Aorta (tissue), 5 donors: Measurements from ENCODE around the gene SDF4. TPM values are rescaled to one million over a fixed set of nuclear protein-coding genes. Genes with fewer than 3 reads are reported as not detected.

Experiments
- ATAC-seq: fragments of 200-7000 bp; cut with Tn5 transposase; one replicate; pipeline ENCODE4 v1.9.1; 2022; ENCODE audit warnings: moderate library complexity; ENCODE audit not compliant: low FRiP score
- DNase-seq, 2 donors: peaks; one replicate each; pipeline ENCODE4 v3.0.0-alpha.2; 2020
- H3K27ac ChIP-seq, 2 donors: one replicate each; pipeline ENCODE4 v1.5.1; 2013; ENCODE audit warnings: low read length in 2 of 2, mild to moderate bottlenecking in 2 of 2, moderate library complexity in 2 of 2, control low read depth in 1 of 2, inconsistent platforms in 1 of 2, low read depth in 1 of 2
- H3K27me3 ChIP-seq, 2 donors: one replicate each; pipeline ENCODE4 v1.6.1; 2013; ENCODE audit warnings: control low read depth in 1 of 2, low read length in 1 of 2, mild to moderate bottlenecking in 1 of 2, moderate library complexity in 1 of 2; ENCODE audit not compliant: insufficient read depth in 2 of 2, control insufficient read depth in 1 of 2
- H3K36me3 ChIP-seq, 2 donors: one replicate each; pipeline ENCODE4 v1.6.1; 2013; ENCODE audit warnings: control low read depth in 1 of 2, low read length in 1 of 2, mild to moderate bottlenecking in 1 of 2; ENCODE audit not compliant: insufficient read depth in 2 of 2, control insufficient read depth in 1 of 2
- H3K4me1 ChIP-seq, 2 donors: one replicate each; pipeline ENCODE4 v1.6.1; 2013; ENCODE audit warnings: low read length in 2 of 2, control low read depth in 1 of 2, mild to moderate bottlenecking in 1 of 2, moderate library complexity in 1 of 2; ENCODE audit not compliant: insufficient read depth in 2 of 2, control insufficient read depth in 1 of 2
- H3K4me3 ChIP-seq, 2 donors: one replicate each; pipeline ENCODE4 v1.5.1; 2013; ENCODE audit warnings: low read length in 2 of 2, control low read depth in 1 of 2, mild to moderate bottlenecking in 1 of 2
- H3K9me3 ChIP-seq: one replicate; pipeline ENCODE4 v1.6.1; 2013; ENCODE audit warnings: mild to moderate bottlenecking, low read length; ENCODE audit not compliant: control insufficient read depth
- WGBS, 2 donors: extraction: QIAGEN DNeasy Blood & Tissue Kit; methylation state at CpG; one replicate each; pipeline ENCODE4 v1.1.7; 2013; 5-methylcytosine and 5-hydroxymethylcytosine counted together
- intact Hi-C, 2 donors: fragments of 100-400 bp; cut with DNase I; formaldehyde crosslinking; loops; one replicate each; pipeline versions ENCODE4 v1.14.2 to v1.15.0; 2022
- microRNA-seq, 2 donors: library from miRNA; unstranded; fragments of <30 nt; microRNA quantifications; one replicate each; pipeline ENCODE4 v1.2.0, GENCODE V29; 2020
- polyA plus RNA-seq, 2 donors: library from polyadenylated mRNA; stranded (reverse); fragments of 200-250 nt; gene quantifications; one replicate each; pipeline ENCODE4 v1.2.3, GENCODE V29; 2013
- total RNA-seq, 2 donors: library from RNA; stranded (reverse); fragmentation: NEBNext Ultra II Directional; extraction: Animal tissue kit (Norgen Biotek cat#: 25700); gene quantifications; one replicate each; pipeline ENCODE4 v1.2.1, GENCODE V29; 2021
- donor health status: healthy with polysubstance abuse.
- donor health status: Bipolar disorder and iron deficiency.
- donor health status: DM: no; HTN: no; CAD: no.
- donor health status: DM: no; HTN: no; CAD: no.
- donor health status: DM: yes; HTN: yes; CAD: no.

The SDF4 gene
- total and polyA plus RNA-seq, 4 donors, result 73.3 to 158 (median 139) TPM

- H3K9me3 ChIP-seq, result no peaks in the 10 kb centered on the region
Observed at GRCh38 chr1:1169429-1170214, 62.2 kb downstream of the SDF4 start.

GRCh38 chr1:1168451-1169411, 63.1 kb downstream of the SDF4 start:
- DNase-seq (peak in 1 of 2 donors; percentile 74), ATAC-seq (no peak)
- H3K36me3 ChIP-seq, result no peaks in the 10 kb centered on the region
- peaks cover 0 to 2% of the 10 kb centered on the region in 2 donors for H3K27me3 ChIP-seq
- H3K4me1 ChIP-seq, result no peaks in the 10 kb centered on the region
- 75 to 79% methylated on average over 37 of the region's 37 CpGs for WGBS, 2 donors
- intact Hi-C loops, result no loop called here
- no peak overlapping the region for H3K27ac ChIP-seq
- H3K4me3 ChIP-seq, result no peak overlapping the region
- no peaks in the 10 kb centered on the region for H3K9me3 ChIP-seq

More at GRCh38 chr1:1169429-1170214, 62.2 kb downstream of the SDF4 start:
- Histone ChIP-seq H3K4me1 (no peaks in the 10 kb centered on the region), H3K36me3 (no peaks in the 10 kb centered on the region), H3K27ac (no peak overlapping the region), H3K4me3 (no peak overlapping the region), H3K27me3 (no peaks in the 10 kb centered on the region)
- intact Hi-C loops, result no loop called here
- ATAC-seq (no peak), DNase-seq (peak; percentile 45 to 72)
- WGBS, 2 donors, result 63 to 67% methylated on average over 32 of the region's 32 CpGs

DNA sequence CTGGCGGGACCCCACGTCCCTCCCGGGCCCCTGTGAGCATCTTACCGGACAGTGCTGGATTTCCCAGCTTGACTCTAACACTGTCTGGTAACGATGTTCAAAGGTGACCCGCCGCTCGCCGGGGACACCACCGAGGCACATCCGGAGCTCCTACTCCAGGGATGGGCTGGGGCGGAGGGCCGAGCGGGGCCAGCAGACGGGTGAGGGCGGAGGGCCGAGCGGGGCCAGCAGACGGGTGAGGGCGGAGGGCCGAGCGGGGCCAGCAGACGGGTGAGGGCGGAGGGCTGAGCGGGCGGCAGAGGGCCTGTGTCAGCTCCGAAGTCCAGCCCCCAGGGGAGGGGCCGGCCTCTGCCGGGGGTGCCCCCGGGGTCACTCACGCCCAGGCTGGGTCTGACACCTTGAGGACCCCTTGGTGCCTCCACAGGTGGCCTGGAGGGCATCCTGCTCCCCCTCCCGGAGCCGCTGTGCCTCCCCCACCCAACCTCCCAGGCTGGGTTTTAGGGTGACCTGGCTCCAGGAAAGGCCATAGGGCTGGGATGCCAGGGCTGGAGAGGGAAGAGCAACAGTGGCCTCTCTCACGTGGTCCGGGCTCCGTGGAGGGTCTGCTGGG, 63.9 kb downstream of the SDF4 start:
- Histone ChIP-seq H3K27ac (no peak overlapping the region), H3K9me3 (no peaks in the 10 kb centered on the region), H3K27me3 (peaks cover 0 to 2% of the 10 kb centered on the region in 2 donors), H3K4me3 (no peak overlapping the region), H3K4me1 (no peaks in the 10 kb centered on the region), H3K36me3 (no peaks in the 10 kb centered on the region)
- DNase-seq (peak in 1 of 2 donors; percentile 38), ATAC-seq (no peak)
- WGBS, 2 donors, result 74 to 76% methylated on average over 27 to 36 of the region's 36 CpGs
- intact Hi-C loops, result no loop called here

- Histone ChIP-seq H3K27me3 (peaks cover 0 to 2% of the 10 kb centered on the region in 2 donors), H3K4me1 (no peaks in the 10 kb centered on the region), H3K36me3 (no peaks in the 10 kb centered on the region), H3K9me3 (no peaks in the 10 kb centered on the region), H3K27ac (no peak overlapping the region), H3K4me3 (no peak overlapping the region)
- 80 to 87% methylated on average over 15 to 20 of the region's 20 CpGs for WGBS, 2 donors
- intact Hi-C loops, result no loop called here
- DNase-seq, result peak in 1 of 2 donors; percentile 37
- no peak for ATAC-seq
Observed at GRCh38 chr1:1167398-1167821, 64.4 kb downstream of the SDF4 start.

Small RNAs within 50 kb of the gene (microRNA-seq; reads per million reads assigned to microRNA genes)
- gene MIR200A (3.6 to 8.0 reads per million in 2 donors), gene MIR200B (14.3 to 17.9 reads per million in 2 donors), gene MIR429 (0 to 2.0 reads per million in 2 donors)

Other genes with a start within 250 kb of the SDF4 start
- gene PERM1, start 249.9 kb downstream of the SDF4 start, total RNA-seq, result under 1 TPM; 0.42 to 0.49 TPM
- gene PERM1, start 249.9 kb downstream of the SDF4 start, polyA plus RNA-seq, result 1 to 10 TPM in 1 of 2 donors, under 1 TPM in 1; 0.50 to 1.5 TPM
- gene HES4, start 231.9 kb downstream of the SDF4 start, total RNA-seq, result 10 to 100 TPM; 31.3 to 47.5 TPM
- 10 to 100 TPM in 1 of 2 donors, 1 to 10 TPM in 1; 3.6 to 82.3 TPM for gene HES4, start 231.9 kb downstream of the SDF4 start, polyA plus RNA-seq
- 10 to 100 TPM; 34.4 to 40.8 TPM for gene ISG15, start 218.5 kb downstream of the SDF4 start, total RNA-seq
- gene ISG15, start 218.5 kb downstream of the SDF4 start, polyA plus RNA-seq, result 100 to 1,000 TPM in 1 of 2 donors, 10 to 100 TPM in 1; 79.5 to 104 TPM
- 10 to 100 TPM; 25.1 to 38.6 TPM for gene AGRN, start 211.9 kb downstream of the SDF4 start, total RNA-seq
- gene AGRN, start 211.9 kb downstream of the SDF4 start, polyA plus RNA-seq, result 10 to 100 TPM in 1 of 2 donors, 1 to 10 TPM in 1; 4.3 to 20.1 TPM
- gene RNF223, start 157.7 kb downstream of the SDF4 start, total RNA-seq, result not detected
- not detected for gene RNF223, start 157.7 kb downstream of the SDF4 start, polyA plus RNA-seq
- gene C1orf159, start 115.9 kb downstream of the SDF4 start, total RNA-seq, result 10 to 100 TPM in 1 of 2 donors, 1 to 10 TPM in 1; 9.3 to 13.6 TPM
- gene C1orf159, start 115.9 kb downstream of the SDF4 start, polyA plus RNA-seq, result 10 to 100 TPM in 1 of 2 donors, 1 to 10 TPM in 1; 4.0 to 35.4 TPM
- under 1 TPM in 1 of 2 donors, not detected in 1; 0.15 TPM for gene TTLL10, start 58.1 kb downstream of the SDF4 start, total RNA-seq
- not detected for gene TTLL10, start 58.1 kb downstream of the SDF4 start, polyA plus RNA-seq
- 1 to 10 TPM; 1.0 to 1.1 TPM for gene TNFRSF18, start 25.4 kb downstream of the SDF4 start, total RNA-seq
- gene TNFRSF18, start 25.4 kb downstream of the SDF4 start, polyA plus RNA-seq, result 1 to 10 TPM in 1 of 2 donors, not detected in 1; 1.3 TPM
- 1 to 10 TPM; 1.6 to 3.5 TPM for gene TNFRSF4, start 17.8 kb downstream of the SDF4 start, total RNA-seq
- 1 to 10 TPM in 1 of 2 donors, not detected in 1; 1.0 TPM for gene TNFRSF4, start 17.8 kb downstream of the SDF4 start, polyA plus RNA-seq
- gene B3GALT6, start 236 bp upstream of the SDF4 start, total RNA-seq, result 10 to 100 TPM; 11.3 to 12.8 TPM
- gene B3GALT6, start 236 bp upstream of the SDF4 start, polyA plus RNA-seq, result 1 to 10 TPM; 2.5 to 9.3 TPM
- gene C1QTNF12, start 14.7 kb upstream of the SDF4 start, total RNA-seq, result 1 to 10 TPM; 3.9 to 4.3 TPM
- gene C1QTNF12, start 14.7 kb upstream of the SDF4 start, polyA plus RNA-seq, result 10 to 100 TPM in 1 of 2 donors, 1 to 10 TPM in 1; 3.4 to 10.0 TPM
- 10 to 100 TPM; 46.9 to 49.4 TPM for gene UBE2J2, start 41.9 kb upstream of the SDF4 start, total RNA-seq
- gene UBE2J2, start 41.9 kb upstream of the SDF4 start, polyA plus RNA-seq, result 10 to 100 TPM; 17.2 to 49.3 TPM
- gene SCNN1D, start 48.4 kb upstream of the SDF4 start, total RNA-seq, result 1 to 10 TPM; 3.5 to 8.2 TPM
- 10 to 100 TPM in 1 of 2 donors, 1 to 10 TPM in 1; 7.9 to 24.1 TPM for gene SCNN1D, start 48.4 kb upstream of the SDF4 start, polyA plus RNA-seq
- gene ACAP3, start 75.9 kb upstream of the SDF4 start, total RNA-seq, result 10 to 100 TPM; 25.0 to 69.2 TPM
- gene ACAP3, start 75.9 kb upstream of the SDF4 start, polyA plus RNA-seq, result 10 to 100 TPM; 10.6 to 63.9 TPM
- gene PUSL1, start 76.6 kb upstream of the SDF4 start, total RNA-seq, result 10 to 100 TPM in 1 of 2 donors, 1 to 10 TPM in 1; 7.4 to 12.6 TPM
- 10 to 100 TPM in 1 of 2 donors, 1 to 10 TPM in 1; 5.8 to 13.7 TPM for gene PUSL1, start 76.6 kb upstream of the SDF4 start, polyA plus RNA-seq
- 100 to 1,000 TPM; 114 to 121 TPM for gene INTS11, start 92.7 kb upstream of the SDF4 start, total RNA-seq
- gene INTS11, start 92.7 kb upstream of the SDF4 start, polyA plus RNA-seq, result 100 to 1,000 TPM in 1 of 2 donors, 10 to 100 TPM in 1; 48.0 to 995 TPM
- gene CPTP, start 92.8 kb upstream of the SDF4 start, total RNA-seq, result 10 to 100 TPM; 13.9 to 16.4 TPM
- gene CPTP, start 92.8 kb upstream of the SDF4 start, polyA plus RNA-seq, result 10 to 100 TPM; 12.9 to 14.9 TPM
- gene TAS1R3, start 99.3 kb upstream of the SDF4 start, total RNA-seq, result under 1 TPM; 0.24 to 0.36 TPM
- under 1 TPM; 0.25 to 0.31 TPM for gene TAS1R3, start 99.3 kb upstream of the SDF4 start, polyA plus RNA-seq
- 10 to 100 TPM; 48.7 to 53.7 TPM for gene DVL1, start 117.4 kb upstream of the SDF4 start, total RNA-seq
- 10 to 100 TPM; 21.2 to 71.9 TPM for gene DVL1, start 117.4 kb upstream of the SDF4 start, polyA plus RNA-seq
- gene MXRA8, start 126.6 kb upstream of the SDF4 start, total RNA-seq, result 100 to 1,000 TPM; 105 to 221 TPM
- 100 to 1,000 TPM in 1 of 2 donors, 10 to 100 TPM in 1; 52.3 to 364 TPM for gene MXRA8, start 126.6 kb upstream of the SDF4 start, polyA plus RNA-seq
- 10 to 100 TPM; 59.6 to 65.6 TPM for gene AURKAIP1, start 143.2 kb upstream of the SDF4 start, total RNA-seq
- gene AURKAIP1, start 143.2 kb upstream of the SDF4 start, polyA plus RNA-seq, result 100 to 1,000 TPM; 119 to 154 TPM
- gene CCNL2, start 167.3 kb upstream of the SDF4 start, total RNA-seq, result 100 to 1,000 TPM; 153 to 246 TPM
- gene CCNL2, start 167.3 kb upstream of the SDF4 start, polyA plus RNA-seq, result 100 to 1,000 TPM in 1 of 2 donors, 10 to 100 TPM in 1; 34.6 to 409 TPM
- 10 to 100 TPM; 69.7 to 70.2 TPM for gene MRPL20, start 175.3 kb upstream of the SDF4 start, total RNA-seq
- 100 to 1,000 TPM; 144 to 184 TPM for gene MRPL20, start 175.3 kb upstream of the SDF4 start, polyA plus RNA-seq
- 1 to 10 TPM; 1.5 to 6.9 TPM for gene ANKRD65, start 189.3 kb upstream of the SDF4 start, total RNA-seq
- gene ANKRD65, start 189.3 kb upstream of the SDF4 start, polyA plus RNA-seq, result under 1 TPM in 1 of 2 donors, not detected in 1; 0.13 TPM
- 10 to 100 TPM; 35.6 to 86.5 TPM for gene VWA1, start 203.7 kb upstream of the SDF4 start, total RNA-seq
- gene VWA1, start 203.7 kb upstream of the SDF4 start, polyA plus RNA-seq, result 1 to 10 TPM in 1 of 2 donors, under 1 TPM in 1; 0.13 to 4.5 TPM
- 1 to 10 TPM in 1 of 2 donors, under 1 TPM in 1; 0.42 to 5.5 TPM for gene ATAD3C, start 217.7 kb upstream of the SDF4 start, total RNA-seq
- gene ATAD3C, start 217.7 kb upstream of the SDF4 start, polyA plus RNA-seq, result under 1 TPM in 1 of 2 donors, not detected in 1; 0.08 TPM
- 10 to 100 TPM in 1 of 2 donors, 1 to 10 TPM in 1; 8.1 to 21.5 TPM for gene ATAD3B, start 239.8 kb upstream of the SDF4 start, total RNA-seq
- 10 to 100 TPM in 1 of 2 donors, 1 to 10 TPM in 1; 6.1 to 44.8 TPM for gene ATAD3B, start 239.8 kb upstream of the SDF4 start, polyA plus RNA-seq